GM19043 (cell line): ENCODE data around the gene KIF4B.
"Not testable (repeated sequence)": the region's sequence is repeated elsewhere in the genome, so short reads cannot be mapped to it uniquely, and the experiment has no call there.

Source experiments
- ATAC-seq: cut with Tn5 transposase; IDR thresholded peaks from one replicate; pipeline ENCODE4 v1.9.1; 2021; ENCODE audit warnings: low read depth; ENCODE audit not compliant: unreplicated experiment

Gene KIF4B

GRCh38 chr5:155006265-155006664, 7.3 kb upstream of the KIF4B start:
- ATAC-seq, result not testable (repeated sequence)

GRCh38 chr5:155008669-155009068, 4.9 kb upstream of the KIF4B start:
- no peak for ATAC-seq

GRCh38 chr5:155010881-155011280, 2.7 kb upstream of the KIF4B start:
- ATAC-seq, result no peak

- ATAC-seq, result no peak
These were observed 1.7 kb downstream of the KIF4B start for GRCh38 chr5:155015239-155015638.

GRCh38 chr5:155017610-155018009, 4.1 kb downstream of the KIF4B start:
- peak; percentile 93 for ATAC-seq

GRCh38 chr5:155019601-155020226, 6.2 kb downstream of the KIF4B start:
- no peak for ATAC-seq

- ATAC-seq, result no peak
These were observed 8.3 kb downstream of the KIF4B start for GRCh38 chr5:155021842-155022241.

GRCh38 chr5:155023320-155023719, 9.8 kb downstream of the KIF4B start:
- no peak for ATAC-seq

- no peak for ATAC-seq
These were observed 10.5 kb downstream of the KIF4B start for GRCh38 chr5:155024015-155024414.

- no peak for ATAC-seq
These were observed 12.3 kb downstream of the KIF4B start for GRCh38 chr5:155025895-155026294.

GRCh38 chr5:155027993-155028629, 14.6 kb downstream of the KIF4B start:
- no peak for ATAC-seq

- ATAC-seq, result no peak
These were observed 15.7 kb downstream of the KIF4B start for GRCh38 chr5:155029240-155029639.

GRCh38 chr5:155034145-155034744, 20.7 kb downstream of the KIF4B start:
- ATAC-seq, result not testable (repeated sequence)

- ATAC-seq, result not testable (repeated sequence)
These were observed 21.5 kb downstream of the KIF4B start for GRCh38 chr5:155035087-155035486.

- ATAC-seq, result no peak
These were observed 27.6 kb downstream of the KIF4B start for GRCh38 chr5:155040984-155041653.

GRCh38 chr5:155044591-155044990, 31.0 kb downstream of the KIF4B start:
- ATAC-seq, result no peak

GRCh38 chr5:155046591-155046990, 33.0 kb downstream of the KIF4B start:
- ATAC-seq, result no peak

- no peak for ATAC-seq
These were observed 34.3 kb downstream of the KIF4B start for GRCh38 chr5:155047818-155048217.

- ATAC-seq, result no peak
These were observed 36.2 kb downstream of the KIF4B start for GRCh38 chr5:155049569-155050383.

GRCh38 chr5:155050384-155051019, 36.9 kb downstream of the KIF4B start:
- ATAC-seq, result no peak
